IMR-90 (cell line): ENCODE results near the gene RHBDL3. TPM values are rescaled to one million over a fixed set of nuclear protein-coding genes. Genes with fewer than 3 reads are reported as not detected.

Experiments used
- ATAC-seq: fragments of 200-7000 bp; cut with Tn5 transposase; 2 replicates; pipeline ENCODE4 v1.9.1; 2020; ENCODE audit warnings: low read depth, mild to moderate bottlenecking, moderate library complexity
- BruUV-seq: library from RNA; stranded (reverse); fragments of 400-500 nt; replicated peaks from 2 replicates; lab custom pipeline; 2021; lab: Mats Ljungman, UMichigan
- CTCF ChIA-PET: fragments of 300-600 bp; formaldehyde crosslinking; extraction: SDS; loops from one replicate; lab custom pipeline; 2021; ENCODE audit warnings: antibody characterized with exemption; lab: Yijun Ruan, JAX
- POLR2A ChIA-PET: fragments of 300-600 bp; sonication (Branson Sonifier 250); formaldehyde crosslinking; loops from one replicate; lab custom pipeline; 2022; ENCODE audit warnings: antibody characterized with exemption; ENCODE audit not compliant: unreplicated experiment; lab: Charles Lee
- DNase-seq: peaks from one replicate; pipeline ENCODE4 v3.0.0; 2013
- H2AFZ ChIP-seq: replicated peaks from 2 replicates; pipeline ENCODE3; 2013; ENCODE audit warnings: low read length, mild to moderate bottlenecking; ENCODE audit not compliant: poor library complexity
- H2AK5ac ChIP-seq: 2 replicates; pipeline ENCODE4 v1.6.1; 2013; ENCODE audit warnings: low read depth, low read length, inconsistent platforms
- H2AK9ac ChIP-seq: replicated peaks from 2 replicates; pipeline ENCODE3; 2013; ENCODE audit warnings: mild to moderate bottlenecking, low read depth, low read length, moderate library complexity; ENCODE audit not compliant: poor library complexity
- H2BK120ac ChIP-seq: 2 replicates; pipeline ENCODE4 v1.6.1; 2013; ENCODE audit warnings: low read depth, low read length, inconsistent platforms
- H2BK15ac ChIP-seq: 3 replicates; pipeline ENCODE4 v1.6.1; 2013; ENCODE audit warnings: low read depth, low read length, inconsistent platforms
- H2BK20ac ChIP-seq: 2 replicates; pipeline ENCODE4 v1.6.1; 2013; ENCODE audit warnings: low read depth, mild to moderate bottlenecking, inconsistent platforms, low read length, moderate library complexity
- H2BK5ac ChIP-seq: 2 replicates; pipeline ENCODE4 v1.6.1; 2013; ENCODE audit warnings: mild to moderate bottlenecking, low read depth, low read length, inconsistent platforms; ENCODE audit not compliant: poor library complexity, severe bottlenecking
- H3K14ac ChIP-seq: replicated peaks from 2 replicates; pipeline ENCODE4 v1.6.1; 2013; ENCODE audit warnings: low read depth, low read length, inconsistent platforms
- H3K18ac ChIP-seq: 2 replicates; pipeline ENCODE4 v1.6.1; 2013; ENCODE audit warnings: low read depth, low read length, control low read depth
- H3K23ac ChIP-seq: 2 replicates; pipeline ENCODE4 v1.6.1; 2013; ENCODE audit warnings: low read depth, low read length, inconsistent platforms
- H3K27ac ChIP-seq: 2 replicates; pipeline ENCODE4 v1.5.1; 2013; ENCODE audit warnings: mild to moderate bottlenecking, control low read depth, low read length; ENCODE audit not compliant: insufficient read depth
- H3K27me3 ChIP-seq: 2 replicates; pipeline ENCODE4 v1.6.1; 2013; ENCODE audit warnings: low read length; ENCODE audit not compliant: control insufficient read depth, insufficient read depth
- H3K36me3 ChIP-seq: 2 replicates; pipeline ENCODE4 v1.6.1; 2013; ENCODE audit warnings: low read length, mixed read lengths; ENCODE audit not compliant: control insufficient read depth, insufficient read depth
- H3K4ac ChIP-seq: 2 replicates; pipeline ENCODE4 v1.6.1; 2013; ENCODE audit warnings: low read depth, low read length, inconsistent platforms
- H3K4me1 ChIP-seq: 2 replicates; pipeline ENCODE4 v1.6.1; 2013; ENCODE audit warnings: low read length, mixed read lengths; ENCODE audit not compliant: control insufficient read depth, insufficient read depth
- H3K4me2 ChIP-seq: 2 replicates; pipeline ENCODE4 v1.6.1; 2013; ENCODE audit warnings: low read depth, mild to moderate bottlenecking, control low read depth, low read length, moderate library complexity
- H3K4me3 ChIP-seq: 2 replicates; pipeline ENCODE4 v1.5.1; 2013; ENCODE audit warnings: low read depth, mild to moderate bottlenecking, control low read depth, low read length, moderate library complexity; ENCODE audit not compliant: insufficient read depth
- H3K56ac ChIP-seq: 2 replicates; pipeline ENCODE4 v1.6.1; 2013; ENCODE audit warnings: low read length, inconsistent platforms; ENCODE audit not compliant: insufficient read depth; ENCODE audit errors: extremely low read depth
- H3K79me1 ChIP-seq, 2 experiments: 2 replicates each; pipeline ENCODE4 v1.6.1; 2013; ENCODE audit warnings: low read length in 2 of 2, inconsistent platforms in 1 of 2, low read depth in 1 of 2
- H3K9ac ChIP-seq: 2 replicates; pipeline ENCODE4 v1.6.1; 2013; ENCODE audit warnings: low read depth, low read length, control low read depth
- H3K9me1 ChIP-seq: 2 replicates; pipeline ENCODE4 v1.6.1; 2013; ENCODE audit warnings: low read length, inconsistent platforms; ENCODE audit not compliant: insufficient read depth
- H3K9me3 ChIP-seq: 2 replicates; pipeline ENCODE4 v1.6.1; 2013; ENCODE audit warnings: low read length; ENCODE audit not compliant: control insufficient read depth, insufficient read depth
- H4K20me1 ChIP-seq: 2 replicates; pipeline ENCODE4 v1.6.1; 2013; ENCODE audit warnings: low read length, inconsistent platforms; ENCODE audit not compliant: insufficient read depth
- H4K5ac ChIP-seq: 2 replicates; pipeline ENCODE4 v1.6.1; 2013; ENCODE audit warnings: mild to moderate bottlenecking, low read depth, low read length, control low read depth
- H4K8ac ChIP-seq, 2 experiments: 2 replicates each; pipeline ENCODE4 v1.6.1; 2013; ENCODE audit warnings: low read depth in 2 of 2, low read length in 2 of 2, control low read depth in 1 of 2, inconsistent platforms in 1 of 2
- H4K91ac ChIP-seq: 2 replicates; pipeline ENCODE4 v1.6.1; 2013; ENCODE audit warnings: low read depth, low read length, inconsistent platforms; ENCODE audit not compliant: insufficient read depth
- MXI1 ChIP-seq: IDR thresholded peaks from 2 replicates; pipeline ENCODE4 v1.6.1; 2012; ENCODE audit warnings: low read depth, mild to moderate bottlenecking, low read length, moderate library complexity, borderline replicate concordance
- RAD21 ChIP-seq: IDR thresholded peaks from 2 replicates; pipeline ENCODE4 v1.6.1; 2012; ENCODE audit warnings: low read length, improper control_type of control experiment
- WGBS, 2 experiments: methylation state at CpG; one replicate each; pipeline versions ENCODE4 v1.1.5 to v1.1.7; 2013; ENCODE audit warnings: missing lambda C conversion rate in 2 of 2; ENCODE audit not compliant: insufficient read length in 1 of 2; ENCODE audit errors: extremely low coverage in 2 of 2; 5-methylcytosine and 5-hydroxymethylcytosine counted together
- dilution Hi-C: fragments of 300-500 bp; cut with HindIII; formaldehyde crosslinking; loops from one replicate; pipeline ENCODE4 v1.14.3; 2018; ENCODE audit warnings: low sequenced_read_pairs; ENCODE audit not compliant: unreplicated experiment
- in situ Hi-C: fragments of 300-500 bp; cut with MboI; formaldehyde crosslinking; loops from 3 replicates; pipeline ENCODE4 v1.14.3; 2019; ENCODE audit warnings: low sequenced_read_pairs, inconsistent platforms, mixed read lengths
- intact Hi-C: fragments of 100-400 bp; cut with micrococcal nuclease; formaldehyde crosslinking; loops from 2 replicates; pipeline ENCODE4 v1.10.0; 2022
- polyA plus RNA-seq, 3 experiments: library from polyadenylated mRNA; depleted of rRNA; stranded (reverse); fragments of >200 nt; gene quantifications; 2 replicates each; pipeline ENCODE4 v1.2.3, GENCODE V29; 2012; ENCODE audit warnings: low replicate concordance in 1 of 3
- total RNA-seq: library from RNA; depleted of rRNA; stranded (reverse); fragments of >200 nt; gene quantifications from 2 replicates; pipeline ENCODE4 v1.2.3, GENCODE V29; 2012
- TF ChIP-seq, protein P1 (sequence below): fragments of 150-350 bp; IDR thresholded peaks from 2 replicates; pipeline ENCODE4 v1.6.1; 2017; ENCODE audit warnings: mild to moderate bottlenecking, antibody characterized with exemption, low read length, low read depth

The RHBDL3 gene
- total and polyA plus RNA-seq, 2 of the 4 experiments (the other 2 are of a cell fraction), result 0.09 to 0.18 TPM

DNA sequence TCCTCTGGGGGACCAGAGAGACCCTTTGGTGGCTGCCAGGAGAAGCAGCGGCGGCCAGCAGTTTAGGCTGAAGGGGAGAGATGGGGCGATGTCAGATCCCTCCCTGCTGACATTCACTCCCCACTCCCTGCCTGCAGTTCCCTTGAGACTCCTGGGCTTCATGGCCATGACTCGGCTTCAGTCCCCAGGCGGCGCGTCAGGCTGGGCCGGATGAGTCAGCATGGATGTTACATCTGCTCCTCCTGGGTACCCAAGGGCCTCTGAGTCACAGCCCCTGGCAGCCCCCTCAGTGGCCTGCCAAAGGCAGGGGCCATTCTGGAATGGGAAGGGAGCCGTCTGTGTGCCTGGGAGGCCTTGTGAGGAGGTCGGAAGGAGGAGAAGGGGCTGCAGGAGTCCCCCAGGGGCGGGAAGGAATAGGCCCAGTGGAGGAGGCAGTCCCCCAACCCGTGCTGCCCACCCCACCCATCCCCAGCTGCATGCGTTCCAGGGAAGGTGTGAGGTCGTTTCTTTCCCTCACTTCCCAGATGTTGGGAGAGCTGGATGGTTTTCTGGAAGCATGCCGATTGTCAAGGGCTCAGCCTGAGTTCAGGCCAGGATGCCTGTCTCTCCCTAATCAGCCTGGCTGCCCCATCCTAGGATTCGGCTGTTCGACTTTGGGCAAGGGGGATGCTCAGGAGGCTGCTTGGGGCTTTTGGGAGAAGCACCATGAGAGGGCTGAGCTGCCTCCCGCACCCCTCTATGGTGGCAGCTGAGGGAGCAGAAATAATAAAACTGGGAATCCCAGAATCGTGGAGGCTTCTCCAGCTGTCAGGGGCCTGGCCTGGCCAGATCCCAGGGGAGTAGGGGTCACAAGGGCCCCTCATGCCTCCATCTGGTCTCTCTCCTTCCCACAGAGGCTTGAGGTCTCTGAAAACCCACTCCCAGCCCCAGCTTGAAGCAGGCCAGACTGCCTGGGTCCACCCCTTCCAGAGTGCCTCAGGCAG lies 9.7 kb downstream of the RHBDL3 start (continued):
- TF ChIP-seq, protein P1, sequence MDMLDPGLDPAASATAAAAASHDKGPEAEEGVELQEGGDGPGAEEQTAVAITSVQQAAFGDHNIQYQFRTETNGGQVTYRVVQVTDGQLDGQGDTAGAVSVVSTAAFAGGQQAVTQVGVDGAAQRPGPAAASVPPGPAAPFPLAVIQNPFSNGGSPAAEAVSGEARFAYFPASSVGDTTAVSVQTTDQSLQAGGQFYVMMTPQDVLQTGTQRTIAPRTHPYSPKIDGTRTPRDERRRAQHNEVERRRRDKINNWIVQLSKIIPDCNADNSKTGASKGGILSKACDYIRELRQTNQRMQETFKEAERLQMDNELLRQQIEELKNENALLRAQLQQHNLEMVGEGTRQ, result no peak
- no peak for TF ChIP-seq RAD21
- TF ChIP-seq MXI1, result no peak

DNA sequence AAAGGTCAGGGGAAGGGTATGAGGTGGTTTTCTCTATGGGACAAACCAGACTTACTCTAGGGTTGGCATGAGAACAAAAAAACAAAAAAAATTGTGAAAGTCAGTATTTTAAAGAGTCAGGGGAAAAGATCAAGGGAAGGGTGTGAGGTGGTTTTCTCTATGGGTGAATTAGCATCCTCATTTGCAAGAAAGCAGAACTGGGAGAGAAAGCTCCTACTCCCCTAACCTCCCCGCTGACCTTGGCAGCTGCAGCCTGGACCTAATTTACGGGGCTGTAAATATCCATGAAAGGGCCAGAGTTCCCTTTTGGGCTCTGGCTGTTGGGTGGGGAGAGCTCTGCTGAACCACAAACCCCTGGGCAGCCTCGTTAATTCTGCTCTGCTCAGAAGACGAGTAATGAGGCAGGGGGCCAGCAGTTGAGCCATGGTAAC lies 10.6 kb downstream of the RHBDL3 start:
- peaks cover 3% of the 10 kb centered on the region for H4K20me1 ChIP-seq
- H2BK15ac ChIP-seq, result no peak overlapping the region
- no peaks in the 10 kb centered on the region for H3K9me3 ChIP-seq
- H3K4me3 ChIP-seq, result no peak overlapping the region
- WGBS, 2 experiments, result 66% methylated on average over 3 of the region's 4 CpGs; no CpG with 5 or more reads in 1 of the 2 experiments
- H3K9ac ChIP-seq, result no peak overlapping the region
- no peaks in the 10 kb centered on the region for H3K36me3 ChIP-seq
- no peak overlapping the region for H3K4me2 ChIP-seq
- no peak overlapping the region for H4K8ac ChIP-seq
- ATAC-seq, result no peak
- H2AK5ac ChIP-seq, result no peak overlapping the region
- no peak overlapping the region for H3K4ac ChIP-seq
- H4K5ac ChIP-seq, result no peak overlapping the region
- dilution Hi-C loops, result no loop called here
- intact Hi-C loops, result no loop called here
- no peak overlapping the region for H3K56ac ChIP-seq
- no peak overlapping the region for H2AK9ac ChIP-seq
- peaks cover 7% of the 10 kb centered on the region for H3K4me1 ChIP-seq
- no peak overlapping the region for H2BK5ac ChIP-seq
- no peaks in the 10 kb centered on the region for H3K79me1 ChIP-seq
- no TSS peak for BruUV-seq
- no peak overlapping the region for H2AFZ ChIP-seq
- no peak overlapping the region for H2BK120ac ChIP-seq
- H3K18ac ChIP-seq, result no peak overlapping the region
- ChIA-PET CTCF (no interaction called here), POLR2A (no interaction called here)
- H2BK20ac ChIP-seq, result no peak overlapping the region
- H3K27me3 ChIP-seq, result peaks cover 30% of the 10 kb centered on the region
- no peak overlapping the region for H4K91ac ChIP-seq
- TF ChIP-seq, protein P1, result no peak
- no peak overlapping the region for H3K27ac ChIP-seq
- no peak for DNase-seq
- H3K14ac ChIP-seq, result no peak overlapping the region
- in situ Hi-C loops, result no loop called here
- H3K9me1 ChIP-seq, result peaks cover 7% of the 10 kb centered on the region; the same call in 1 of the 2 replicates
- H3K23ac ChIP-seq, result no peak overlapping the region
